Esophagus muscularis mucosa (tissue), 4 donors: ENCODE results near the gene MAST4. TPM values are rescaled to one million over a fixed set of nuclear protein-coding genes. Genes with fewer than 3 reads are reported as not detected.

Experiments
- DNase-seq: peaks from one replicate; pipeline ENCODE4 v3.0.0-alpha.2; 2017; ENCODE audit errors: extremely low spot score
- H3K27ac ChIP-seq, 4 donors: fragments of 200-600 bp; sonication (generic); replicated peaks in 1 of 4; 1 replicate in 3 of 4; 2 replicates in 1 of 4; pipeline ENCODE4 v1.5.1; 2016 to 2019; ENCODE audit warnings: mild to moderate bottlenecking in 1 of 4
- H3K27me3 ChIP-seq, 4 donors: fragments of 200-600 bp; sonication (generic); one replicate each; pipeline versions ENCODE4 v1.5.1 to v1.6.0; 2016 to 2019
- H3K36me3 ChIP-seq, 4 donors: fragments of 200-600 bp; sonication (generic); one replicate each; pipeline ENCODE4 v1.5.1; 2016 to 2019
- H3K4me1 ChIP-seq, 4 donors: fragments of 200-600 bp; sonication (generic); one replicate each; pipeline ENCODE4 v1.5.1; 2016 to 2019
- H3K4me3 ChIP-seq, 4 donors: fragments of 200-600 bp; sonication (generic); 1 replicate in 2 of 4; 2 replicates in 2 of 4; pipeline ENCODE4 v1.5.1; 2016 to 2019; ENCODE audit warnings: mild to moderate bottlenecking in 4 of 4, moderate library complexity in 1 of 4
- H3K9me3 ChIP-seq, 4 donors: fragments of 200-600 bp; sonication (generic); 1 replicate in 3 of 4; 2 replicates in 1 of 4; pipeline ENCODE4 v1.5.1; 2016 to 2019
- EP300 ChIP-seq: sonication (generic); formaldehyde crosslinking; IDR thresholded peaks from one replicate; pipeline ENCODE4 v1.6.1; 2017; ENCODE audit warnings: antibody characterized with exemption
- POLR2A ChIP-seq: fragments of 450-650 bp; IDR thresholded peaks from one replicate; pipeline ENCODE4 v1.6.1; 2017; ENCODE audit warnings: antibody characterized with exemption, moderate library complexity, mild to moderate bottlenecking, low read depth
- POLR2AphosphoS5 ChIP-seq, 2 donors: sonication (generic); formaldehyde crosslinking; IDR thresholded peaks; one replicate each; pipeline ENCODE4 v1.6.1; 2017; ENCODE audit warnings: antibody characterized with exemption in 2 of 2
- WGBS: methylation state at CpG from one replicate; pipeline ENCODE4 v1.1.5; 2018; 5-methylcytosine and 5-hydroxymethylcytosine counted together
- intact Hi-C: fragments of 100-400 bp; cut with DNase I; formaldehyde crosslinking; loops from one replicate; pipeline ENCODE4 v1.15.1; 2023
- total RNA-seq, 4 donors: library from RNA; depleted of rRNA; stranded (reverse); fragments of >200 nt; gene quantifications; one replicate each; pipeline versions ENCODE4 v1.1.0 to v1.2.1, GENCODE V29; 2016
- TF ChIP-seq, protein P1 (sequence below), 3 experiments: fragments of 200-600 bp in 2 of 3; fragments of 450-650 bp in 1 of 3; sonication (generic) in 2 of 3; IDR thresholded peaks; one replicate each; pipeline ENCODE4 v1.5.1; 2017 to 2019; ENCODE audit warnings: antibody characterized with exemption in 3 of 3, mild to moderate bottlenecking in 2 of 3, moderate library complexity in 1 of 3

The MAST4 gene
- total RNA-seq, 4 donors from 2014 or later, result 26.2 to 39.7 (median 35.8) TPM

DNA sequence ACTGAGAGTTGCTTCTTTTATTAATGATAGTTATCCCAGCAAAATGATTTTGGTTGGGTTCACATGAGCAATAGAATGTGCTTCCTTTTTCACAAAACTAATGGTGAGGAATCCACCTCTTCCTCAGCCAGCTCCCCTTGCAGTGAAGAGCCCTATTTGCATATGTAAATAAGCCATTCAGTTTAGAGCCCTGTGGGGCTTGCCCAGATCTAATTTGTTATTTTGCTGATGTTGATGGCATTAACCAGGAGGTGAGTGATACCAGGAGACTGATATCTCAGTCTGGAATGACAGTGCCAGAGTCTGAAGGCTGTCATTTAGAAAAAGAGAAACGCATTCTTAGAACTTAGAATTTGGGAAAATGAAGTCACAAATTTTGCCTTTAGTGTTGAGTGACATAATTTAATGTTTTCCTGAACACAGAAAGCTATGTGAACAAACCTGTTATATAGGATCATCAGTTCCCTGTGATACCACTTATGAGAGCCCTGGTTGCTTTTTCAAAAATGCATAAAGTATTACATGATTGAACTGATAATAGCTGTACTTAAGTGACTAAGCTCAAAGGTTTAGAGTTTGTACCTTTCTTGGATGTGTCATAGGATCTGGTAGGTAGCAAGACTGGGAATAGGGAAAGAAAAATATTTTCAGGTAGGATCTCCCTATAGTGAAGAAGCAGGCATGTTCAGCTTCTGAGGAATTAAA lies 271.6 kb downstream of the MAST4 start:
- H3K9me3 ChIP-seq, result no peaks in the 10 kb centered on the region
- WGBS, result 100% methylated on average over 1 of the region's 1 CpG
- no peaks in the 10 kb centered on the region for H3K36me3 ChIP-seq
- H3K27ac ChIP-seq, result no peak overlapping the region
- intact Hi-C loops, result no loop called here
- no peaks in the 10 kb centered on the region for H3K4me1 ChIP-seq
- TF ChIP-seq EP300 (no peak), POLR2A (no peak), POLR2AphosphoS5 (IDR thresholded peaks at IDR 0.05) (no peak)
- TF ChIP-seq, protein P1, sequence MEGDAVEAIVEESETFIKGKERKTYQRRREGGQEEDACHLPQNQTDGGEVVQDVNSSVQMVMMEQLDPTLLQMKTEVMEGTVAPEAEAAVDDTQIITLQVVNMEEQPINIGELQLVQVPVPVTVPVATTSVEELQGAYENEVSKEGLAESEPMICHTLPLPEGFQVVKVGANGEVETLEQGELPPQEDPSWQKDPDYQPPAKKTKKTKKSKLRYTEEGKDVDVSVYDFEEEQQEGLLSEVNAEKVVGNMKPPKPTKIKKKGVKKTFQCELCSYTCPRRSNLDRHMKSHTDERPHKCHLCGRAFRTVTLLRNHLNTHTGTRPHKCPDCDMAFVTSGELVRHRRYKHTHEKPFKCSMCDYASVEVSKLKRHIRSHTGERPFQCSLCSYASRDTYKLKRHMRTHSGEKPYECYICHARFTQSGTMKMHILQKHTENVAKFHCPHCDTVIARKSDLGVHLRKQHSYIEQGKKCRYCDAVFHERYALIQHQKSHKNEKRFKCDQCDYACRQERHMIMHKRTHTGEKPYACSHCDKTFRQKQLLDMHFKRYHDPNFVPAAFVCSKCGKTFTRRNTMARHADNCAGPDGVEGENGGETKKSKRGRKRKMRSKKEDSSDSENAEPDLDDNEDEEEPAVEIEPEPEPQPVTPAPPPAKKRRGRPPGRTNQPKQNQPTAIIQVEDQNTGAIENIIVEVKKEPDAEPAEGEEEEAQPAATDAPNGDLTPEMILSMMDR (IDR thresholded peaks at IDR 0.05), result no peak
- H3K4me3 ChIP-seq, result no peak overlapping the region
- no peaks in the 10 kb centered on the region for H3K27me3 ChIP-seq
- DNase-seq, result no peak

DNA sequence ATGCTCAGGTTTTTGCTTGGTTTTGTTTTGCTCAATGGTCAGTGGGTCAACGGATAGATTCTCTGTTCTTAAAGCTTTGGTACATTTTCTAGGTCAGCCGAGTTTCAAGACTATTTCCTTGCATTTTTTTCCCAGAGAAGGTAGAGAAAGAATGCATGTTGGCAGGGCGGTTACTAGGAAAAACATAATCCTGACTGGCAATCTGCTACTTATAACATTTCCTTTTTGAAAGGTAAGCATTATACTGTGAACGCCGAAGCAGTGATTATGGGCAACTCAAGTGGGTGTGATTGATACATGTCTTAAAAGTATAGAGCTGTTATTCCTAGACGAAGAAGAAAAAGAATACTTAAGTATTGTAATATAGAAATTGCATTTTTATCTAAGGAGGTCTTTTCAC lies 273.2 kb downstream of the MAST4 start:
- Histone ChIP-seq H3K9me3 (no peaks in the 10 kb centered on the region), H3K27ac (no peak overlapping the region), H3K4me1 (no peaks in the 10 kb centered on the region), H3K36me3 (no peaks in the 10 kb centered on the region), H3K4me3 (no peak overlapping the region), H3K27me3 (no peaks in the 10 kb centered on the region)
- intact Hi-C loops, result no loop called here
- no peak for TF ChIP-seq POLR2AphosphoS5 (IDR thresholded peaks at IDR 0.05)
- no peak for TF ChIP-seq EP300
- TF ChIP-seq, protein P1 (IDR thresholded peaks at IDR 0.05), result no peak
- no peak for TF ChIP-seq POLR2A
- WGBS, result 76% methylated on average over 6 of the region's 6 CpGs
- DNase-seq, result no peak

DNA sequence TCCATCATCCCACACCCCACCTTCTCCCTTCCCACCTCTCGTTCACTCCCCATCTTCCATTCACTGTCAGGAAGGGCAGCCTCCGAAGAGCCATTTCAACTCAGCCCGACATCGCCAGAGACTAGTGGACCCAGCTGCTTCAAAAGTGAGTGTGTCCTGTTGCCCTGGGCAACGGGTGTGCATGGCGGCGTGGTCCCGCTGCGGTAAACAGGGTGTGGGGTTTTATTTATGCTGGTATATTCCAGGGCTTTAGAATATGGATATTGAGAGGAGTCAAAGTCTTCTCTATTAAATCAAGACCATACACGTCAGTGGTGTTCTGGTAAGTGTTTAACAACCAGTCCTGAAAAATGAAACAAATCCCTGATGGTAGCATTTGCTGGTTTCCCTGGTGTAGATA lies 274.5 kb downstream of the MAST4 start:
- Histone ChIP-seq H3K27ac (no peak overlapping the region), H3K4me3 (no peak overlapping the region), H3K36me3 (no peaks in the 10 kb centered on the region), H3K4me1 (no peaks in the 10 kb centered on the region), H3K27me3 (no peaks in the 10 kb centered on the region), H3K9me3 (no peaks in the 10 kb centered on the region)
- DNase-seq, result no peak
- 93% methylated on average over 10 of the region's 10 CpGs for WGBS
- intact Hi-C loops, result no loop called here
- TF ChIP-seq, protein P1 (IDR thresholded peaks at IDR 0.05), result no peak

DNA sequence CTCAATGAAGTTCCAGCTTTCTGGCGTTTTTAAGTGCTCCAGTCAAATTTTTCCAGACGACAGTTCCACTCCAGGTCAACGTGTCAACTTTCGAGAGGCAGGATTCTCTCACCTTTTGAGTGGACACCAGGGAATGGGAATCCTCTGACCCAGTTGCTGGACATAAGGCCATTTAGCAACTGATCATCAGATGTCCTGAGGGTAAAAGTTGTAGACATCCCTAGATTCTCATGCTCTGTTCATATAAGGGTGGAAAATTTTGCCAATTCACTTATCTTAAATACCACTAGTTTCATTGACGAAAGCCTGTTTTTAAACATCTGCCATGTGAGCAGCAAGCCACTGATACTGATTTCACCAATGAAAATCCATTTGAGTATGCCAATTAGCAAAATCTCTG lies 275.5 kb downstream of the MAST4 start:
- Histone ChIP-seq H3K36me3 (no peaks in the 10 kb centered on the region), H3K9me3 (no peaks in the 10 kb centered on the region), H3K27ac (no peak overlapping the region), H3K27me3 (no peaks in the 10 kb centered on the region), H3K4me1 (no peaks in the 10 kb centered on the region), H3K4me3 (no peak overlapping the region)
- no peak for DNase-seq
- intact Hi-C loops, result no loop called here
- WGBS, result 90% methylated on average over 5 of the region's 5 CpGs
- TF ChIP-seq POLR2A, result no peak
- TF ChIP-seq, protein P1 (IDR thresholded peaks at IDR 0.05), result no peak
- no peak for TF ChIP-seq EP300
- no peak for TF ChIP-seq POLR2AphosphoS5 (IDR thresholded peaks at IDR 0.05)

DNA sequence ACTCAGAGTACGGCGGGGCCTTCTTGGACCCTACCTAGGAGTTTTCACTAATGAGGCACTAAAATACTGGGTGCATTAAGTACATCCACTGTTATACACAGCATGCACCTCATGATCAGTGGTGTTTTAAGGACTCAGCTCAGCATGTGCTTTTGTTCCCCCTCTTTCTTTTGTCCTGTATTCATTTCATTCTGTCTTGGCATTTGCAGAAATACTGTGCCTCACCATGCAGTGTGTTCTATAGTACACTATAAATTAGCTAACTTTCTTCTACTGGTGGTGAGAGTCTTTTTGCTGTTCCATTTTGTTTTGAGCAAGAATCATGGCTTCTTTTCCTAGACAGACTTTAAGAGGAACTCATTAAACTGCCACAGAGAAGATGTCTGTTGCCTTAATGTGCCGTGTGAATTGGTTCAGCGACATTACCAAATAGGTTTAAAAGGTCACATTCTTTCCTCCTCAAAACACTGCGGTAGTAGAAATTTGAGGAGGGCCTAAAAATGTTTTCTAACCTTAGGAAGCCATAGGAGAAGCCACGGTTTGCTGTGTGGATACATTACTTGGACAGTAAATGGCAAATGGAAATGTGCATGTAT lies 276.6 kb downstream of the MAST4 start:
- no peak for DNase-seq
- H3K36me3 ChIP-seq, result no peaks in the 10 kb centered on the region
- no peaks in the 10 kb centered on the region for H3K27me3 ChIP-seq
- intact Hi-C loops, result no loop called here
- WGBS, result 89% methylated on average over 6 of the region's 6 CpGs
- TF ChIP-seq POLR2A (no peak), POLR2AphosphoS5 (IDR thresholded peaks at IDR 0.05) (no peak), EP300 (no peak)
- TF ChIP-seq, protein P1 (IDR thresholded peaks at IDR 0.05), result no peak
- H3K4me1 ChIP-seq, result no peaks in the 10 kb centered on the region
- H3K4me3 ChIP-seq, result no peak overlapping the region
- H3K27ac ChIP-seq, result no peak overlapping the region
- H3K9me3 ChIP-seq, result no peaks in the 10 kb centered on the region
